Muscle of leg (tissue), 11 donors: ENCODE results near the gene ZNF644. TPM values are rescaled to one million over a fixed set of nuclear protein-coding genes. Genes with fewer than 3 reads are reported as not detected.

Experiments
- DNase-seq: peaks from one replicate; pipeline ENCODE4 v3.0.0; 2013
- H3K27ac ChIP-seq: one replicate; pipeline ENCODE4 v1.5.1; 2013; ENCODE audit warnings: mild to moderate bottlenecking, low read length, control low read depth
- H3K27me3 ChIP-seq: one replicate; pipeline ENCODE4 v1.6.1; 2013; ENCODE audit warnings: low read length; ENCODE audit not compliant: control insufficient read depth, insufficient read depth
- H3K36me3 ChIP-seq: one replicate; pipeline ENCODE4 v1.6.1; 2013; ENCODE audit warnings: low read length; ENCODE audit not compliant: control insufficient read depth, insufficient read depth
- H3K4me1 ChIP-seq: one replicate; pipeline ENCODE4 v1.6.1; 2013; ENCODE audit warnings: low read length; ENCODE audit not compliant: control insufficient read depth, insufficient read depth
- H3K4me3 ChIP-seq: one replicate; pipeline ENCODE4 v1.5.1; 2013; ENCODE audit warnings: low read length, control low read depth
- H3K9me3 ChIP-seq: replicated peaks from 2 replicates; pipeline ENCODE4 v1.6.1; 2013; ENCODE audit warnings: low read depth, low read length; ENCODE audit not compliant: control insufficient read depth
- WGBS: methylation state at CpG from one replicate; pipeline ENCODE4 v1.1.5; 2013; ENCODE audit warnings: missing lambda C conversion rate; ENCODE audit not compliant: insufficient coverage; 5-methylcytosine and 5-hydroxymethylcytosine counted together
- polyA plus RNA-seq, 8 donors: library from polyadenylated mRNA; unstranded; fragments of 120-200 nt; gene quantifications; one replicate each; pipeline versions ENCODE4 v1.2.1 to v1.2.3, GENCODE V29; 2013; ENCODE audit warnings: inconsistent platforms in 1 of 8, low replicate concordance in 1 of 8; ENCODE audit not compliant: insufficient read length in 8 of 8, insufficient read depth in 1 of 8
- total RNA-seq: library from RNA; stranded (reverse); fragments of 120-200 nt; gene quantifications from one replicate; pipeline ENCODE4 v1.2.4, GENCODE V29; 2013

The ZNF644 gene
- total and polyA plus RNA-seq, 9 donors: 26.1 to 65.6 (median 38.0) TPM

- Histone ChIP-seq H3K9me3 (no peaks in the 10 kb centered on the region), H3K4me1 (no peaks in the 10 kb centered on the region), H3K27ac (no peak overlapping the region), H3K36me3 (no peaks in the 10 kb centered on the region), H3K4me3 (no peak overlapping the region), H3K27me3 (no peaks in the 10 kb centered on the region)
- peak; percentile 16 for DNase-seq
- no CpG with 5 or more reads among the region's 1 CpG for WGBS
Observed at GRCh38 chr1:90964444-90965035, 57.3 kb downstream of the ZNF644 start.

GRCh38 chr1:90963651-90964050, 58.2 kb downstream of the ZNF644 start:
- Histone ChIP-seq H3K27me3 (no peaks in the 10 kb centered on the region), H3K4me1 (no peaks in the 10 kb centered on the region), H3K9me3 (peaks cover under 1% of the 10 kb centered on the region), H3K4me3 (no peak overlapping the region), H3K27ac (no peak overlapping the region), H3K36me3 (no peaks in the 10 kb centered on the region)
- no peak for DNase-seq
- WGBS: no CpG with 5 or more reads among the region's 1 CpG

DNA sequence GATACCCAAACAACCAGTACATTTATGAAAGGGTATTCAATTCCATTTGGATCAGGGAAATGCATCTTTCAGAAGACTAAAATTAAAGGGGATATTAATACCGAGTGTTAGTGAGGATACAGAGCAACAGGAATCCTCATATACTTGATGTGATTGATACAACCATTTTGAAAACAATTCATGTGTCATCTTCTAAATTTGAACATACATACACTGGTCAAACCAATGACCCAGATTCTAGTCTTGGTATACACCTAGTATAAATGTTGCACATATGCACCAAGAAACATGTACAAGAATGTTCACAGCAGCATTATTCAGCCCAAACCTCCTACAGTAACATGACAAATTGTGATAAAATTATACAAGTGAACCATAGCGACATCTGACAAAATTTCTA, 58.6 kb downstream of the ZNF644 start:
- WGBS: no CpG with 5 or more reads among the region's 2 CpGs
- Histone ChIP-seq H3K36me3 (peaks cover 3% of the 10 kb centered on the region), H3K9me3 (peaks cover 5% of the 10 kb centered on the region), H3K4me1 (no peaks in the 10 kb centered on the region), H3K4me3 (no peak overlapping the region), H3K27me3 (no peaks in the 10 kb centered on the region), H3K27ac (no peak overlapping the region)
- no peak for DNase-seq

DNA sequence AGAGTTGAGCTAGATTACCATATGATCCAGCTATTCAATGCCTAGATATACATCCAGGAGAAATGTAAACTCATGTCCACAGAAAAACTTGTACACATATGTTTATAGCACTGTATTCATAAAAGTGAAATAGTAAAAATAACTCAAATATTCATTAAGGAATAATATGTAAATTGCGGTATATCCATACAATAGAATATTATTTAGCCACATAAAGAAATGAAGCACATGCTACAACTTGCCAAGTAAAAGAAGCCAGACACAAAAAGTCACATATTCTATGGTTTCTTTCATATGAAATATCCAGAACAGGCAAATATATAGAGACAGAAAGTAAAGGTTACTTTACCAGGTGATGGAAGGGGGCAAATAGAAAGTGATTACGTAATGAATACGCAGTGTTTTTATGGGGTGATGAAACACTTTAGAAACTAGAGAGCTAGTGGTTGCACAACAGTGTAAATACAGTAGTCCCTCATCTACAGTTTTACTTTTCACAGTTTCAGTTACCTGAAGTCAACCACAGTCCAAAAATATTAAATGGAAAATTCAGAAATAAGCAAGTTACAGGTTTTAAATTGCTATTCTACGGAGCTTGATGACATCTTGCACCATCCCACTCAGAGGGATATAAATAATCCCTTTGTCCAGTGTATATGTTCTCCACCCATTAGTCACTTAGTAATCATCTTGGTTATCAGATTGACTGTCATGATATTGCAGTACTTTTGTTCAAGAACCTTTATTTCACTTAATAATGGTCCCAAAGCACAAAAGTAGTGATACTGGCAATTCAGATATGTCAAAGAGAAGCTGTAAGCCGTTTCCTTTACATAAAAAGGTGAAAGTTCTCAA, 62.3 kb downstream of the ZNF644 start:
- Histone ChIP-seq H3K27ac (no peak overlapping the region), H3K4me3 (no peak overlapping the region), H3K36me3 (peaks cover 3% of the 10 kb centered on the region), H3K4me1 (no peaks in the 10 kb centered on the region), H3K9me3 (peaks cover 17% of the 10 kb centered on the region), H3K27me3 (no peaks in the 10 kb centered on the region)
- 100% methylated on average over 1 of the region's 5 CpGs for WGBS
- no peak for DNase-seq

GRCh38 chr1:90957497-90957896, 64.3 kb downstream of the ZNF644 start:
- no peak overlapping the region for H3K27ac ChIP-seq
- DNase-seq: no peak
- H3K27me3 ChIP-seq: no peaks in the 10 kb centered on the region
- H3K9me3 ChIP-seq: peaks cover 17% of the 10 kb centered on the region
- H3K4me3 ChIP-seq: no peak overlapping the region
- no peaks in the 10 kb centered on the region for H3K4me1 ChIP-seq
- H3K36me3 ChIP-seq: peaks cover 3% of the 10 kb centered on the region

GRCh38 chr1:90955769-90956168, 66.1 kb downstream of the ZNF644 start:
- no peaks in the 10 kb centered on the region for H3K27me3 ChIP-seq
- H3K4me1 ChIP-seq: no peaks in the 10 kb centered on the region
- no peak overlapping the region for H3K4me3 ChIP-seq
- DNase-seq: no peak
- H3K9me3 ChIP-seq: peaks cover 17% of the 10 kb centered on the region
- H3K27ac ChIP-seq: no peak overlapping the region
- H3K36me3 ChIP-seq: peaks cover 3% of the 10 kb centered on the region
- WGBS: no CpG with 5 or more reads among the region's 1 CpG

- Histone ChIP-seq H3K27me3 (no peaks in the 10 kb centered on the region), H3K9me3 (peaks cover 11% of the 10 kb centered on the region), H3K27ac (no peak overlapping the region), H3K4me1 (no peaks in the 10 kb centered on the region), H3K4me3 (no peak overlapping the region), H3K36me3 (no peaks in the 10 kb centered on the region)
- no CpG with 5 or more reads among the region's 3 CpGs for WGBS
- DNase-seq: no peak
Observed at GRCh38 chr1:90952906-90953305, 68.9 kb downstream of the ZNF644 start.

DNA sequence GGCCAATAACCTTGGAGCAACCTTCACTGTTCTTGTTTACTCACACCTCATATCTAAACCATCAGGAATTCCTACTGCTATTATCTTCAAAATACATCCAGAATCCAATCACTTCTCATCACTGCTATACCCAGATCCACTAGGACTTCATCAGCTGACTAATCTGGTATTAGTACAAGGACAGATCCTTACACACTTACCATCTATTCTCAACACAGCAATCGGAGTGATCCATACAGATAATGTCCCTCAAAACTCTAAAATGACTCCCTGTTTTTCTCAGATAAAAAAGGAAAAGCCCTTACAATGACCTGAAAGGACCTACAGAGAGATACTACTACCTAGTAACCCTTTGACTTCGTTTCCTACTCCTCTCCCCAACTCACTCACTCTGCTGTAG, 70.8 kb downstream of the ZNF644 start:
- Histone ChIP-seq H3K4me1 (no peaks in the 10 kb centered on the region), H3K9me3 (peaks cover 9% of the 10 kb centered on the region), H3K27ac (no peak overlapping the region), H3K4me3 (no peak overlapping the region), H3K36me3 (no peaks in the 10 kb centered on the region), H3K27me3 (no peaks in the 10 kb centered on the region)
- no CpG with 5 or more reads among the region's 2 CpGs for WGBS
- DNase-seq: no peak

GRCh38 chr1:90948301-90948700, 73.5 kb downstream of the ZNF644 start:
- H3K4me3 ChIP-seq: no peak overlapping the region
- H3K27me3 ChIP-seq: no peaks in the 10 kb centered on the region
- 100% methylated on average over 3 of the region's 7 CpGs for WGBS
- no peaks in the 10 kb centered on the region for H3K4me1 ChIP-seq
- H3K36me3 ChIP-seq: no peaks in the 10 kb centered on the region
- H3K9me3 ChIP-seq: no peaks in the 10 kb centered on the region
- H3K27ac ChIP-seq: no peak overlapping the region
- no peak for DNase-seq

- DNase-seq: no peak
- WGBS: no CpG with 5 or more reads among the region's 1 CpG
Observed at GRCh38 chr1:90946630-90947029, 75.2 kb downstream of the ZNF644 start.

More at GRCh38 chr1:90946630-90947029, 75.2 kb downstream of the ZNF644 start:
- no peaks in the 10 kb centered on the region for H3K36me3 ChIP-seq
- H3K4me1 ChIP-seq: no peaks in the 10 kb centered on the region
- H3K27me3 ChIP-seq: no peaks in the 10 kb centered on the region
- H3K9me3 ChIP-seq: no peaks in the 10 kb centered on the region
- H3K4me3 ChIP-seq: no peak overlapping the region
- H3K27ac ChIP-seq: no peak overlapping the region
